HG02588 (cell line): ENCODE measurements around the gene RTKN2.
"Not testable (repeated sequence)": the region's sequence is repeated elsewhere in the genome, so short reads cannot be mapped to it uniquely, and the experiment has no call there.

Experiments
- ATAC-seq: cut with Tn5 transposase; IDR thresholded peaks from one replicate; pipeline ENCODE4 v1.9.1; 2021; ENCODE audit warnings: mild to moderate bottlenecking, moderate library complexity; ENCODE audit not compliant: unreplicated experiment

The RTKN2 gene, protein sequence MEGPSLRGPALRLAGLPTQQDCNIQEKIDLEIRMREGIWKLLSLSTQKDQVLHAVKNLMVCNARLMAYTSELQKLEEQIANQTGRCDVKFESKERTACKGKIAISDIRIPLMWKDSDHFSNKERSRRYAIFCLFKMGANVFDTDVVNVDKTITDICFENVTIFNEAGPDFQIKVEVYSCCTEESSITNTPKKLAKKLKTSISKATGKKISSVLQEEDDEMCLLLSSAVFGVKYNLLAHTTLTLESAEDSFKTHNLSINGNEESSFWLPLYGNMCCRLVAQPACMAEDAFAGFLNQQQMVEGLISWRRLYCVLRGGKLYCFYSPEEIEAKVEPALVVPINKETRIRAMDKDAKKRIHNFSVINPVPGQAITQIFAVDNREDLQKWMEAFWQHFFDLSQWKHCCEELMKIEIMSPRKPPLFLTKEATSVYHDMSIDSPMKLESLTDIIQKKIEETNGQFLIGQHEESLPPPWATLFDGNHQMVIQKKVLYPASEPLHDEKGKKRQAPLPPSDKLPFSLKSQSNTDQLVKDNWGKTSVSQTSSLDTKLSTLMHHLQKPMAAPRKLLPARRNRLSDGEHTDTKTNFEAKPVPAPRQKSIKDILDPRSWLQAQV

DNA sequence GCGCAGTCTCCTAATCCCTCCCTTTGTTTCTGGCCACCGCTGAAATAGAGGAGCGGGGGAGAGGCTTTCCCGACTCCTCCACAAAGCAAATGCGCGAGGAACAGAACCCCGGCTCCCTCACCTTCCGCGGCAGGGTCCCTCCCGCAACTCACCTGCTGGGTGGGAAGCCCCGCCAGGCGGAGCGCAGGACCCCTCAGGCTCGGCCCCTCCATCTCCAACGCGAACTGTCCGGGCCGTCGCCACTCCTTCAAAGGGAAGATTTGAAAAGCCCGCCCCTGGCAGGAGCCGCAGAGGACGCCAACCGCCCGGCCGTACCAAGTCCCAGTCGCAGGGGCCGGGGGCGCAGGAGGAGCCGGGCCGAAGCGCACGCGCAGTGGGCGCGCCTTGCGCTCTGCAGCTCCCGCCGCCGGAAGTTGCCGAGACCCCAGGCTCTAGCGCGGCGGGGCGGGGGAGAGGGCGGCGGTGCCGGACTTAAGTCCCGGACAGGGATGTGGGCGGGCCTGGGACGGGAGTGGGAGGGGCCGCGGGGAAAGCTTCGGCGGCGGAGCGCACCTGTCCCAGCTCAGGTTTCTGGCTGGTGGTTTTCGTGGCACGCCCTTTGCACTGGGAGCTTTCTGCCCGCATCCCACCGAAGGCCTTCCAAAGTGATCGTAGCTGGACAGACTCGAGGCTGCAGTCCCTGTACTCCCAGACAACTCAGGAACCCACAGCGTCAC, at the start of gene RTKN2:
TSS of gene RTKN2 (minus strand) at position 446 of the 716 bp plus-strand sequence. CDS start at position 212, 234 bp downstream.
- ATAC-seq = peak; percentile 74

GRCh38 chr10:62317257-62317656, 48.6 kb upstream of the RTKN2 start:
- ATAC-seq = no peak

GRCh38 chr10:62309254-62309653, 40.6 kb upstream of the RTKN2 start:
- ATAC-seq = no peak

DNA sequence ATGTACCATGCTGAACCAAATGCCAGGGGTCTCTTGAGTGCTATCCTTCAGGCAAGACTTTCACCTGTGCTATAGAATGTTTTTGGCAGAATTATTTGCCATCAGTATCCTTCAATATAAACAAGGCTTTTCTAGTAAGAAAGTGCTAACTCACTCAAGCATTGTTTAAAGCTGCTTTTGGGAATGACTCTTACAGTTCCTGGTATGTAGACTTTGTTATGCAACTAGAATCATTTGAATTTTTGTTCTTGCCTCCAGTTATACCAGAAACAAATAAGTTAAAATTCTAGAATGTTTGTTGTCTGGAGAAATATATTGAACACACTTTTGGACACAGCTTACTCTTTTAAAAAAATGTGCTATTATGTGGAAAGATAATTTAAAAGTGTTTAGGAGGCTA, 39.5 kb upstream of the RTKN2 start:
- no peak for ATAC-seq

GRCh38 chr10:62307635-62308034, 39.0 kb upstream of the RTKN2 start:
- ATAC-seq = no peak

DNA sequence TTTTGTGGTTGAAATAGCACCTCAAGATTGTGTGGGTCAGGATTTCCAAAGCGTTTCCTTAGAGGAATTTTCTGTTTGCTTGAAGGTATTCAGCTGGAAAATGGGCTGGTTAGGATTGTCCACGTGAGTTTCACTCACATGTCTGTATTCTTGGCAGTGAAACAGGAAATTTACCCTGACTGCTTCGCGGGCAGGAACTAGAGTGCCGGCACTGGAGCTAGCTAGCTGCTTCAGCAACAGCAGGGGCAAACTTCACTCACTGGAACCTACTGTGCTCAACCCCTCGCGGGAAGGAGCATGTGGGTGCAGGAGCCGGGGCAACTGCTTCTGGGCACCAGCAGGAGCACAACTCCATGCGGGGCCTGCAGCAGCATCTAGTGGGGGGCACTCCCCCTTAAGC, 38.0 kb upstream of the RTKN2 start:
- ATAC-seq = no peak

GRCh38 chr10:62305813-62306212, 37.2 kb upstream of the RTKN2 start:
- no peak for ATAC-seq

DNA sequence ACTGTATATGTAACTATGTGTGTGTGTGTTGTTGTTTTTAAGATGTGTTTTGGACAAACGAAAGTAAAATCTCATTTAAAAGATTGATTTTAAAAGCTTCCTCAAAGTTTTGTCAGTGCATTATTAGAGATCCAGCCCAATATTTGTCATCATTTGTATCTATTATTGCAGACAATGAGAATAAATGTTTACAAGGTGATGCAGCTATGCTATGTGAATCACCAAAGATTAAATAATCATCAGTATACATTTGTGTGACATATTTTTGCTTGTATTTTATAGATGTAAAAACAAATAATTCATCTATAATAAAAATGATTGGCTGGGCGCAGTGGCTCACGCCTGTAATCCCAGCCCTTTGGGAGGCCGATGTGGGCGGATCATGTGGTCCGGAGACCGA, 35.3 kb upstream of the RTKN2 start:
- no peak for ATAC-seq

GRCh38 chr10:62302760-62303159, 34.1 kb upstream of the RTKN2 start:
- no peak for ATAC-seq

- ATAC-seq = no peak
Observed at GRCh38 chr10:62297857-62298256, 29.2 kb upstream of the RTKN2 start.

DNA sequence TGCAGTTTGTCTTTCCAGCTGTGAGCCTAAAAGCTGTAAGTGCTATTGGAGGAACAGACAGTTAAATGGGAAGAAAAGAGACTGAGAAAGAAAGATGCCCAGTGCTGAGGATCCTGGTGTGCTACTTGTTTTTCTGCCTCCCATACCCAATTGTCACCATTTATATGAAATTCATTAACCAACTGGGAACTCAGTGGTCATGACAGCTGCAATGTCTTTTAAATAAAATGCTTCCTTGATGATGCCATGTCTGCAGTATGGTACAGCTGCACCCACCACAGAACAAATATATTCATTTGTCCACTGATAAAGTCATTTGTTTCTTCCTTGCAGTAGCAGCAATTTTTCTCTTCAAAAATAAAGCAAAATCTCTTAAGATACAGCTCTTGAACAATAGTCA, 15.6 kb upstream of the RTKN2 start:
- ATAC-seq = no peak

GRCh38 chr10:62281348-62281747, 12.7 kb upstream of the RTKN2 start:
- ATAC-seq = not testable (repeated sequence)

DNA sequence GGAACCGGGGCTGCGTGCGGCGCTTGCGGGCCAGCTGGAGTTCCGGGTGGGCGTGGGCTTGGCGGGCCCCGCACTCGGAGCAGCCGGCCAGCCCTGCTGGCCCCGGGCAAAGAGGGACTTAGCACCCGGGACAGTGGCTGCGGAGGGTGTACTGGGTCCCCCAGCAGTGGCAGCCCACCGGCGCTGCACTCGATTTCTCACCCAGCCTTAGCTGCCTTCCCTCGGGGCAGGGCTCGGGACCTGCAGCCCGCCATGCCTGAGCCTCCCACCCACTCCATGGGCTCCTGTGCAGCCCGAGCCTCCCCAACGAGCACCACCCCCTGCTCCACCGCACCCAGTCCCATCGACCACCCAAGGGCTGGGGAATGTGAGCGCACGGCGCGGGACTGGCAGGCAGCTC, 11.7 kb upstream of the RTKN2 start:
- not testable (repeated sequence) for ATAC-seq

- ATAC-seq = no peak
Observed at GRCh38 chr10:62278441-62278910, 9.8 kb upstream of the RTKN2 start.

- ATAC-seq = no peak
Observed at GRCh38 chr10:62277971-62278370, 9.3 kb upstream of the RTKN2 start.

- ATAC-seq = no peak
Observed at GRCh38 chr10:62270020-62270419, 1.4 kb upstream of the RTKN2 start.

GRCh38 chr10:62268027-62268398, 631 bp downstream of the RTKN2 start:
- peak; percentile 3 for ATAC-seq

GRCh38 chr10:62266611-62267010, 2.0 kb downstream of the RTKN2 start:
- ATAC-seq = no peak

DNA sequence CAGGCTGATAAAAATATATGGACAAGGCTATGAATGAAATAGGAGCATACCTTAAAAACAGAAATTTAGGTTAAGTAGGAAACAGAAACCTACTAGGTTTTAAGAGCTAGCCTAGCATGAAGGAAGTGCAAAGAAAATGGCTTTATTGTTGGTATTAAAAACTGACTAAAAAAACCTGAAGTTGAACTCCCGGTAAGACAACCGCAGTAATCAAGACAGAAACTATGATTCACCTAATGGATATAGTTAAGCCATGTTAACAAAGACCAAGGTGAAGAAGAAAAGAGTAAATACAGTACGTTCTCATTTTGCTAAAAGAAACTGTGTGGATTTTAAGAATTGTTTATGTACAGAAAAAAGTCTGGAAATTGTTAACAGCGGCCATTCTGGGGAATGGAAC, 2.5 kb downstream of the RTKN2 start:
- no peak for ATAC-seq

DNA sequence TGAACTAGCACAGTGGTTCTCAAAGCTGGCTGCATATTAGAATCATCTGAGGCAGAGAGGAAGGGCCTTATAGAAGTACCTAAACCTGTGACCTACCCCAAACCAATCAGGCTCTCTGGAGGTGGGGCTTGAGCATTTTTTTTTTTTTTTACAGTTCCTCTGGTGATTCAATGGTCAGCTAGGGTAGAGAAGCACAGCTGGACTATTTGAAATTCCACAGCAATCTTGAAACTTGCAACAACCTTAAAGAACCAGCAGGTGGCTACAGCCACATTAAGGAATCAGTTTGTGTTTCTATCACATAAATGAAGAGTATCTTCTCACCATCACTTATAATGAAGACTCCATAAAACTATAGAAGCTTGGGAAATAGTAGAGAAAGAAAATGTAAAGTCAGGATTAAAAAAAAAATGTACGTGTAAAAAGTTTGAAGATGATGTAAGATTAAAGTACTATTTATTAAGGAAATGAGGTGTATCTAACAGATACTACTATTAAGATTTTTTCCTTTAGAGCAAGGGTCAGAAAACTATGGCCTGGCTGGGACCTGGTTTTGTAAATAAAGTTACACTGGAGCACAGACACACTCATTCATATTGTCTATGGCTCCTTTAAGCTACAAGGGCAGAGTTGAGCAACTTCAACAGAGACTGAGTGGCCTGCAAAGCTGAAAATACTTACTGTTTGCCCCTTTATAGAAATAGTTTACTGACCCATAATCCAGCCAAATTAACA, 3.8 kb downstream of the RTKN2 start:
- no peak for ATAC-seq

GRCh38 chr10:62264126-62264525, 4.5 kb downstream of the RTKN2 start:
- ATAC-seq = no peak
